Mononuclear cell (primary cell): ENCODE results near the gene SDCCAG8. TPM values are rescaled to one million over a fixed set of nuclear protein-coding genes. Genes with fewer than 3 reads are reported as not detected.

ENCODE experiments used
- H3K27me3 ChIP-seq: 2 replicates; pipeline ENCODE4 v1.6.0; 2011; ENCODE audit warnings: low read length, control low read depth; ENCODE audit not compliant: insufficient read depth
- H3K4me1 ChIP-seq: 2 replicates; pipeline ENCODE4 v1.5.1; 2011; ENCODE audit warnings: mild to moderate bottlenecking, low read length, control low read depth; ENCODE audit not compliant: insufficient read depth
- H3K4me3 ChIP-seq: 2 replicates; pipeline ENCODE4 v1.5.1; 2011; ENCODE audit warnings: mild to moderate bottlenecking, low read length, moderate library complexity
- H3K9me3 ChIP-seq: 2 replicates; pipeline ENCODE4 v1.5.1; 2011; ENCODE audit warnings: low read depth, mild to moderate bottlenecking, control low read depth, low read length
- total RNA-seq: library from RNA; depleted of rRNA; stranded (reverse); fragments of >200 nt; gene quantifications from one replicate; pipeline ENCODE4 v1.2.3, GENCODE V29; 2012

SDCCAG8 gene
- total RNA-seq, 1 donor = 29.3 TPM

DNA sequence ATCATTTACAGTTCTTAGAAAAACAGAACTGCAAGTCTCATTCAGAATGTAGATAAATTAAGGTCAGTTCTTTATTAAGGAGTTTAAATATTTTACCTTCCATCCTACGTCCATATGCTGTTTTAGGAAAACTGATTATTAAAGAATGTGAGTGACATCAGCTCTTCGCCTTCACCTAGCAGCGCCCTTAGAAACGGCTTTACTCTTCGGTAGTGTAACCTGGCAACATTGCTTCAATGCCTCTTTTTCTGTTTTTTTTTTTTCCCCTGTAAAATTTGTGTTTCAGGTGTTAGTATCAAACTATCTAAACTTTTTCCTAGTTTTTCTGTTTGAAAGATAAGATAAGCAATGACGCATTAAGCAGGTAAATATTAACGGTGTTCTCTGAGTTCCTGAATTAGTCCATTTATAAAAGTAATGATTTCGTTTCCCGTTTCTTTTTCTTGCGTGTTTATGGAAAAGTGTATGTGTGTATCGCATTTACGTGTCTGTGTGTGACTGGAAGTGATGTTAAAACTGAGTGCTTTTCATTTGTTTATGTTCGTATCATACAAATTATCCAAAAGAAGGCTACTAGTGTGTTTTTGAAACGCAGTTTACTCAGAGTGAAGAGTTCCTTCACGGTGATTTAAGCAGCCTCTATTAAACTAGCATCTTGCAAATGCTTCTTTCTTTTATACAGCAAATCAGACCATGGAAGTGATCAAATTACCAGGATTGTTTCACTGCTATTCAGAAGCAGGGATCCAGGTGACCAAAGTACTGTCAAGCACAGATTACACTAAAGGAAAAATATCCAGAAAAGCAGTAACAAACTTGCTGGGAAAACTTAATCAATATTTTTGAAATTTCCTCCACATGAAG is 139.0 kb downstream of the SDCCAG8 start:
- Histone ChIP-seq H3K27me3 (no peaks in the 10 kb centered on the region), H3K9me3 (no peaks in the 10 kb centered on the region), H3K4me1 (peaks cover 6% of the 10 kb centered on the region), H3K4me3 (no peak overlapping the region)

DNA sequence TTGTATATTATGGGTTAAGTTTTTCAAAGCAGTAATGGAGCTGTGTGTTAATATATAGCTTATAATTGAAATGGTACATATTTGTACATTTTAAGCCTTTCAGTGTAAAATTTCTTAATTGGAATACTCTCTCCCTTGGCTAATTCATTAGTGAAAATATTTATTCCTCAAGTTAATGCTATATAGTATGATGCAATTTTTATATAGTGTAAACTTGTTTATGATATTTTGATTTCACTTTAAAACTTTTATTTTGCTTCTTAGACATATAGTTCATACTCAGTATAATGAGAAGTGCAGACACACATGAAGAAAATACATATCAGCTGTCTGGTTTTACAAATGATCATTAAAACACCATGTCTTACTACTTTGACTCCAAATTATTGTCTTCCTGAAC is 140.6 kb downstream of the SDCCAG8 start:
- Histone ChIP-seq H3K27me3 (no peaks in the 10 kb centered on the region), H3K4me3 (no peak overlapping the region), H3K9me3 (no peaks in the 10 kb centered on the region), H3K4me1 (no peaks in the 10 kb centered on the region)

- Histone ChIP-seq H3K9me3 (no peaks in the 10 kb centered on the region), H3K27me3 (no peaks in the 10 kb centered on the region), H3K4me1 (no peaks in the 10 kb centered on the region), H3K4me3 (no peak overlapping the region)
These were observed 141.0 kb downstream of the SDCCAG8 start for GRCh38 chr1:243396876-243397275.

GRCh38 chr1:243397613-243398321 is 141.9 kb downstream of the SDCCAG8 start:
- Histone ChIP-seq H3K9me3 (no peaks in the 10 kb centered on the region), H3K27me3 (no peaks in the 10 kb centered on the region)

GRCh38 chr1:243399561-243400155 is 143.8 kb downstream of the SDCCAG8 start:
- Histone ChIP-seq H3K9me3 (no peaks in the 10 kb centered on the region), H3K4me1 (no peaks in the 10 kb centered on the region), H3K27me3 (no peaks in the 10 kb centered on the region), H3K4me3 (no peak overlapping the region)

More at GRCh38 chr1:243397613-243398321, 141.9 kb downstream of the SDCCAG8 start:
- H3K4me3 ChIP-seq = no peak overlapping the region
- H3K4me1 ChIP-seq = no peaks in the 10 kb centered on the region

GRCh38 chr1:243402868-243403267 is 147.0 kb downstream of the SDCCAG8 start:
- Histone ChIP-seq H3K4me3 (no peak overlapping the region), H3K9me3 (no peaks in the 10 kb centered on the region), H3K4me1 (no peaks in the 10 kb centered on the region), H3K27me3 (no peaks in the 10 kb centered on the region)

- no peak overlapping the region for H3K4me3 ChIP-seq
- no peaks in the 10 kb centered on the region for H3K9me3 ChIP-seq
- H3K4me1 ChIP-seq = no peaks in the 10 kb centered on the region
- no peaks in the 10 kb centered on the region for H3K27me3 ChIP-seq
These were observed 150.6 kb downstream of the SDCCAG8 start for GRCh38 chr1:243406424-243406823.

DNA sequence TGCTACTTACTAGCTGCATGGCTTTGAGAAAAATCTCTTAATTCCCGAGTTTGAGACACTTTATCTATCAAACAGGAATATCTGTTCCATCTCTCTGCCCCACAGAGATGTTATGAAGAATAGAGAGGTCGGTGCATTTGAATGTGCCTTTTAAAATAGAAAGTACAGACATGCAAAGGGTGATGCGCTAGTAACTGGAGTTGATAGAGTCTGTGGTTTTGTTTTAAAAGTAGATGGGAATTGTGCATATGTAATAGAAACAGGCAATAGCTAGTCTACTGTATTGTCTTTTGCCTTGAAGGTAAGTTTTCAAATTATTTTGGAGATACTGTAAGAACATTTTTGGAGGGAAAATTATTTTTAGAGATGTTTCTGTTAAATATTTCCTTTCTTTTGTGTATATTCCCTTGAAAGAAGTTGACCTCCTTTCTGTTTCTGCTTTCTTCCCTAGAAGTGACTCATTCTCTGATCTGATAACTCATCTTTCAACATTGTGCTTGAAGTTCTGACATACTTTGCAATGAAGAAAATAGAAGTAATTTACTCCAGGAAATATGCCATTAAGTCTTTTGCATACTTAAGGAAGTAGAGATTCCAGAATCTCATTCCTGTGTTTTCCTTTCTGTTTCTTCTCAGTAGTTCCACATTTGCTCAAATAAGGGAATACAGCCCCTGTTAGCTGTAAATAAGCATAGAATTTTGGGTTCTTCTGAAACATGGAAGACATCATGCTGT is 151.6 kb downstream of the SDCCAG8 start:
- Histone ChIP-seq H3K4me1 (no peaks in the 10 kb centered on the region), H3K4me3 (no peak overlapping the region), H3K9me3 (no peaks in the 10 kb centered on the region), H3K27me3 (no peaks in the 10 kb centered on the region)

- Histone ChIP-seq H3K27me3 (no peaks in the 10 kb centered on the region), H3K4me3 (no peak overlapping the region), H3K9me3 (no peaks in the 10 kb centered on the region), H3K4me1 (no peaks in the 10 kb centered on the region)
These were observed 152.6 kb downstream of the SDCCAG8 start for GRCh38 chr1:243408479-243408878.

DNA sequence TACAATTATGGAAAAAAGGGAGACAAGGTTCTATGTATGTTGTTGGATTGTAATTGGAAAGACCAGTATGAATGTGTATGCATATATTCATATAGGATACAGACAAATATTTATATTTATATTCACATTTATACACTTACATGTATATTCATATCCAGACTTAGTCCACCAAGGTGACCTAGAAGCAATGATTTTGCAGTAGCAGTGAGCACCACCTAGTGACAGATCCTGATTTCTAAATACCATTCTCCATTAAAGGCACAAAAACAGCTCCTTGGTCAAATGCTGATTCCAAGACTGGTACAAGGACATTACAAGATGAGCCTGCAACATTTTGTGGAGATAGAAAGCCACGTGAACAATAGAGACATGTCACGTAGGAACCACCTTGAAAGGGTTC is 153.4 kb downstream of the SDCCAG8 start:
- H3K4me3 ChIP-seq = no peak overlapping the region
- H3K9me3 ChIP-seq = no peaks in the 10 kb centered on the region
- no peaks in the 10 kb centered on the region for H3K4me1 ChIP-seq
- H3K27me3 ChIP-seq = no peaks in the 10 kb centered on the region

DNA sequence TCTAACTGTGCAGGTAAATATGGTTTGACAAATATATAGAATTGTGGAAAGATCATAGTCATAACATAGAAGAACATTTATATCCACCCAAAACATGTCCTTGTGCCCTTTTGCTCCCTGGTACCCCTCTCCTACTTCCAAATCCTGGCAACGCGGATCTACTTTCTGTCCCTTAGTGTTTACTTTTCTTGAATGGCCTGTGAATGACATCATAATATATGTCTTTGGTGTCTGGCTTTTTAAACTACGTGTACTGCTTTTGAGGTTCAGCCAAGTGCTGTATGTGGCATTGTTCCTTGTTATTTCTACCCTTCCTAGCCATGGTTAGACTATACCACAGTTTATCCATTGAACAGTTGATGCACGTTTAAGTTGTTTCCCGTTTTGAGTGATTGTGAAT is 155.6 kb downstream of the SDCCAG8 start:
- Histone ChIP-seq H3K4me3 (no peak overlapping the region), H3K4me1 (no peaks in the 10 kb centered on the region), H3K9me3 (no peaks in the 10 kb centered on the region), H3K27me3 (no peaks in the 10 kb centered on the region)

DNA sequence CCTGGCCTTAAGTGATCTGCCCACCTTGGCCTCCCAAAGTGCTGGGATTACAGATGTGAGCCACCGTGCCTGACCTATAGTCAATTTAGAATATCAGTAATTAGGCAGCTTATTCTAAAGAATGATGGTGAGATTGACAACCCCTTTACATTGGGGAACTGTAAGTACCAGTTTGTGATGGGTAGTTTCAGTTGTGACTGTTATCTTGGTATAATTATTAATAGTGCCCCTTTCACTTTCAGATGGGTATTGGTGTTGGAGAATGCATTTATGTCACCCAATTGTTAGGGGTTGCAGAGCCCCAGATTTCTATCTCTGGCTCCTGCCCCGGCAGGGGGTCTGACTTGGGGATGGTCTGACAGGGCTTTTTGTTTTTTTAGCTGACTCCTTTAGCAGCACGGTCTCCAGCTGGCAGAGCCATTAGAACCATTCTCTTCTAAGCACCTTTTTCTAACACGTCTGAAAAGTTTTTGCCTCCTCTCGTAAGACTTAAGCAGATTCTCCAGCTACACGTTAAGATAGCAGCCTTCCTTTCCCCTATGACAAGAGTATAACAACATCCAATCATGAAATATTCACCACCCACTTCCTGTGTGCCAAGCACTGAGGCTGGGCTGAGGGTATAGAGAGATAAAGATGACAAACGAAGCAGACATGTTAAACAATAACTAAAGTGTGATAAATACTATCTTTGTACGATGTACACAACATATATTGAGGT is 157.8 kb downstream of the SDCCAG8 start:
- Histone ChIP-seq H3K4me3 (no peak overlapping the region), H3K9me3 (no peaks in the 10 kb centered on the region), H3K27me3 (no peaks in the 10 kb centered on the region), H3K4me1 (no peaks in the 10 kb centered on the region)

DNA sequence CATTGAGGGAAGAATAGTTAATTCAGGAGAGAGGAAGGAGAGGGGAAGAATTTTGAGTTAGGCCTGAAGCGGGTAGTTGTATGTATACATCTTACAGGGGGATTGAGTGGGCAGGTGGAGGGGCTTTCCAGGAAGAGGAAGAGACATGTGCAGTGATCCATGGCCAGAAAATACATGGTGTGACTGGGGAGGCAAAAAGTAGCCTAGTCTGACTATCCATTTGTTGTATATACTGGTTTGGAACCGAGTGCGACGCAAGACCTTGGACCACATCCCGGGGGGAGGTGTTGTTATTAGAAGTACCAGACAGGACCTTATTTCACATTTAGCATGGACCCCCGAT is 158.3 kb downstream of the SDCCAG8 start:
- no peaks in the 10 kb centered on the region for H3K4me1 ChIP-seq
- no peaks in the 10 kb centered on the region for H3K27me3 ChIP-seq
- no peak overlapping the region for H3K4me3 ChIP-seq
- H3K9me3 ChIP-seq = no peaks in the 10 kb centered on the region

- Histone ChIP-seq H3K4me3 (no peak overlapping the region), H3K9me3 (no peaks in the 10 kb centered on the region), H3K4me1 (peaks cover 8% of the 10 kb centered on the region), H3K27me3 (no peaks in the 10 kb centered on the region)
These were observed 160.0 kb downstream of the SDCCAG8 start for GRCh38 chr1:243415663-243416408.
